ENCODE results near the gene SLC26A1.

Gene SLC26A1

DNA sequence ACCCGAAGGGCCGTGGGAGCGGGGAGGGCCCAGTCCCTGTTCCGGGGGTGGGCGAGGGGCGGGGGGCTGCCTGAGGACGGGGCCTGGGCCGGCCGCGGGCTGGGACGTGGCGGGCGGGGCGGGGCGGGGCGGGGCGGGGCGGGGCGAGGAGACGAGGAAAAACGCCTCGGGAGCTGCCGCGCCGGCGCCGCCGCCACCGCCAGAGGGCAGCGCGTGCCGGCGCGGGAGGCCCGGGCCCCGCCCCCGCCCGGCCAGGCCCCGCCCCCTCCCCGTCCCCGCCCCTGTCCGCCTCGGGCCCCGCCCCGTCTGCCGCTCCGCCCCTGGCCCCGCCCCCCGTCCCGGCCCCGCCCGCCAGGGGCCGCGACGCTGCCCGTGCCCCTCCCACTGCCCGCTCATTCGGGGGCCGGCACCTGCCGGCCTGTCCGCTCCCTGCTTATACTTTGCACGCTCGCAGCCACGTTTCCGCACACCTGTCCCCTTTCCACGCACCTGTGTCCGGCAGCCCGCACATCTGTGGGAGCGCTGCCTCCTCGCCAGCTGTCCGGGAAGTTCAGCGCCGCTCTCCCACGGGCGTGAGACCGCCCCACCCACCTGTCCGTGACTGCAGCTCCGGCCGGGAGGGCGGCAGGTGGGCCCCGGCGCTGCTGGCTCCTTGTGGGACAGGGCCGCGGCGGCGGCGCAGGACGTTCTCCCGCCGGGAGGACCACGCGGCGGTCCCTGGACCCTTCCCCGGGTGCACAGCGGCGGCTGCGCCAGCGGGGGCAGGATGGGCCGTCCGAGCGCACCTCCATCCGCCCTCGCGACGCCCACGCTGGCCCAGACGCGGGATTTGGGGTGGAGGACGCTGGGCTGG lies 16.6 kb upstream of the SLC26A1 start:
- TF ChIP-seq POLR2AphosphoS5 (IDR thresholded peaks at IDR 0.05; ENCODE audit: low read depth, low read length) (no peak), TAF1 (IDR thresholded peaks at IDR 0.05; ENCODE audit: borderline replicate concordance, low read depth, low read length) (no peak), POLR2A (IDR thresholded peaks at IDR 0.05; ENCODE audit: low read depth, low read length) (no peak)
- peak; percentile 69 for DNase-seq (ENCODE audit: insufficient read length)
- peak; percentile 80 for FAIRE-seq

DNA sequence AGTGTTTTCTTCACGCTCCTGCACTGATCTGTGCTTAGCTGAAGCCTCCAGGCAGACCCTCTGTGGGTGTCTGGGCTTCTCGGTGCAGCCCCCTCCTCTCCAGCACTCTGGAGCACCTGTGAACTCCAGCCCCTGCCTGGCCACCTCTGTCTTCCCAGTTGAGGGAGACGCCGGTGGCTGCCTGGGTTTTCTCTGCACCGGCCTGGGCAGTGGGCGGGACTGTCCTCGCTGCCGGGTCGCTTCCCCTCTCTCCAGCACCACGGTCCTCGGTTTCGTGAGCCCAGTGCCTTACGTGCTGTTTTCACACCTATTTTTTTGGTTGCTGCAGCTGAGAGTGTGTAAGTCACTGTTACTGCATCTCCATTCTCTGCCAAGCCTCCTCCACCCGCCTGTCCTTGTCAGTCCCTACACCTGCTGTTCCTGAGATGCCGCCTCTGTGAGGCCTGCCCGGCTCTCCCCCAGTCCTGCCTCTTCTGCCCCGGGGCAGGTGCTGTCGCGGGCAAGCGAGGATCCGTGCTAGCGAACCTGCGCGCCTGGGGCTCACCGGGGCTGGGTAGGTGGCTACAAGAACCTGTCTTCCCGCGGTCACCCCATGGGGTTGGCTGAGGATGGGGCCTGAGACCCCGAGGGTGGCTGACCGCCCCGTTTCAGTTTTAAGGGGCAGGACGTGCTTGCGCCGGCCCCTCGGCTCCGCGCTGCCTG lies 15.8 kb upstream of the SLC26A1 start:
- TF ChIP-seq TAF1 (IDR thresholded peaks at IDR 0.05; ENCODE audit: borderline replicate concordance, low read depth, low read length) = no peak
- no peak for TF ChIP-seq POLR2AphosphoS5 (IDR thresholded peaks at IDR 0.05; ENCODE audit: low read depth, low read length)
- TF ChIP-seq POLR2A (IDR thresholded peaks at IDR 0.05; ENCODE audit: low read depth, low read length) = no peak
- FAIRE-seq (no peak), DNase-seq (ENCODE audit: insufficient read length) (no peak)

DNA sequence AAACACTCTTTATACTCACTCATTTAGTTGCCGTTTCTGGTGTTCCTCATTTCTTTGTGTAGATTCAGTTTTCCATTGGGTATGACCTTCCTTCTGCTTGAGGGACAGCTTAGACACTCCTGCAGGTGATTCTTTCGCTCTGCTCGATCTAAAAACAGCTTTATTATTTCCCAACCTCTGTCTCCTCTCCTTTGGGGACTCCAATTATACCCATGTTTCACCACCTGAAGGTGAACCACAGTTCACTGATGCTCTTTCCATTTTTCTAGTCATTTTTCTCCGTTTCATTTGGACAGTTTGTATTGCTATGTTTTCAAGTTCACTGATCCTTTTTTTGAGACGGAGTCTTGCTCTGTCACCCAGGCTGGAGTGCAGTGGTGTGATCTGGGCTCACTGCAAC lies 13.7 kb upstream of the SLC26A1 start:
- FAIRE-seq (no peak), DNase-seq (ENCODE audit: insufficient read length) (no peak)
- TF ChIP-seq POLR2AphosphoS5 (IDR thresholded peaks at IDR 0.05; ENCODE audit: low read depth, low read length) (no peak), POLR2A (IDR thresholded peaks at IDR 0.05; ENCODE audit: low read depth, low read length) (no peak), TAF1 (IDR thresholded peaks at IDR 0.05; ENCODE audit: borderline replicate concordance, low read depth, low read length) (no peak)

DNA sequence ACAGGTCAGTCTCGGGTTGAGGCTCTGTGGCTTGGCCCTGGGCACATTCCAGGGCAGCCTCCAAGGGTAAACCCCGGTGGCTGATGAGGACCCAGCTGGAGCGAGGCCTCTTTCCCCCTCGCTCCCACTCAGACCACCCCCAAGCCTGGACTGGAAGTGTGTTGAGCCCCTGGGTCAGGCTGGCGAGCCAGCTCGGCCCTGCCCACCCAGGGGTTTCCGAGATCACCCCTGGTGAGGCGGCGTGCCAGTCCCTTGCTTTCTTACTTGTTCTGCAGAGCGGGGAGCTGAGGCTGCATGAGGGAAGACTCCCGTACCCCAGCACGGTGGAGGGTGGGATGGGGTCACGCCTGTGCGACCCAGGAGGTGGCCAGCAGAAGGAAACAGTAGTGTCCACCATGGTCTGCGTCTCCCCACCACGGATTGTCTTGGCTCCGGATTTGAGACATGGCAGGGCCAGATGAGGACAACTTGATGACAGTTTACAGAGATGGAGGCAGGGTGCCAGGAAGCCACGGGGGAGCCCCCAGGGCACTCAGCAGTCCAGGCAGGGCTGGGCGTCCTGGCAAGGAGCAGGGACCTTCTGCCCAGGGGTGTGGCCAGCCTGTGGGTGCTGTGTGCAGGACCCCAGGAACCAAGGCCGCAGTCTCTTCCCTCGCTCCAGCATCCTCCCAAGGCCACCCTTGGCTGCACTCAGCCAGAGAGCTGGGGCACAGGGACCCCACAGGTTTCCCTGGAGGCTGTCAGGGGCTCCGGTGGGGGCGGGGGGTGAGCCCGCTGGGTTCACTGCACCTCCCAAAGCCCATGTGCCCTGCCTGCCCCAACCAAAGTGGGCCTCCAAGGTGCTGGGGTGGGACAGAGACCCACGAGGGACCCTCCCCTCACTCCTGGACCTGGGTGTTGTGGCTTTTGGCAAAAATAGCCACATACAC lies 11.6 kb upstream of the SLC26A1 start:
- DNase-seq (ENCODE audit: insufficient read length) = no peak
- no peak for FAIRE-seq
- TF ChIP-seq TAF1 (IDR thresholded peaks at IDR 0.05; ENCODE audit: borderline replicate concordance, low read depth, low read length) = no peak
- no peak for TF ChIP-seq POLR2A (IDR thresholded peaks at IDR 0.05; ENCODE audit: low read depth, low read length)
- TF ChIP-seq POLR2AphosphoS5 (IDR thresholded peaks at IDR 0.05; ENCODE audit: low read depth, low read length) = no peak

DNA sequence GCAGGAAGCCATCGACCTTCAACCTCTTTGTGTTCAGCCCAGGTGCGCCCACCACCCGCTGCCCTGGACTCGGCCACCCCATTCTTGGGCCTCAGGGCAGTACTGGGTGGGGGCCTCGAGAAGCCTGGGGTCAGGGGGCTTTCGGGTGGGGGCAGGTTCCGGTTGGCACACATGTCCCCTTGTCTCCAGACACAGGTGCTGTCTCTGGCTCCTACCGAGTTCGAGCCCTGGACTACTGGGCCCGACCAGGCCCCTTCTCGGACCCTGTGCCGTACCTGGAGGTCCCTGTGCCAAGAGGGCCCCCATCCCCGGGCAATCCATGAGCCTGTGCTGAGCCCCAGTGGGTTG lies 10.8 kb upstream of the SLC26A1 start:
- DNase-seq (ENCODE audit: insufficient read length) = no peak
- TF ChIP-seq TAF1 (IDR thresholded peaks at IDR 0.05; ENCODE audit: borderline replicate concordance, low read depth, low read length) (no peak), POLR2A (IDR thresholded peaks at IDR 0.05; ENCODE audit: low read depth, low read length) (no peak), POLR2AphosphoS5 (IDR thresholded peaks at IDR 0.05; ENCODE audit: low read depth, low read length) (no peak)
- no peak for FAIRE-seq

DNA sequence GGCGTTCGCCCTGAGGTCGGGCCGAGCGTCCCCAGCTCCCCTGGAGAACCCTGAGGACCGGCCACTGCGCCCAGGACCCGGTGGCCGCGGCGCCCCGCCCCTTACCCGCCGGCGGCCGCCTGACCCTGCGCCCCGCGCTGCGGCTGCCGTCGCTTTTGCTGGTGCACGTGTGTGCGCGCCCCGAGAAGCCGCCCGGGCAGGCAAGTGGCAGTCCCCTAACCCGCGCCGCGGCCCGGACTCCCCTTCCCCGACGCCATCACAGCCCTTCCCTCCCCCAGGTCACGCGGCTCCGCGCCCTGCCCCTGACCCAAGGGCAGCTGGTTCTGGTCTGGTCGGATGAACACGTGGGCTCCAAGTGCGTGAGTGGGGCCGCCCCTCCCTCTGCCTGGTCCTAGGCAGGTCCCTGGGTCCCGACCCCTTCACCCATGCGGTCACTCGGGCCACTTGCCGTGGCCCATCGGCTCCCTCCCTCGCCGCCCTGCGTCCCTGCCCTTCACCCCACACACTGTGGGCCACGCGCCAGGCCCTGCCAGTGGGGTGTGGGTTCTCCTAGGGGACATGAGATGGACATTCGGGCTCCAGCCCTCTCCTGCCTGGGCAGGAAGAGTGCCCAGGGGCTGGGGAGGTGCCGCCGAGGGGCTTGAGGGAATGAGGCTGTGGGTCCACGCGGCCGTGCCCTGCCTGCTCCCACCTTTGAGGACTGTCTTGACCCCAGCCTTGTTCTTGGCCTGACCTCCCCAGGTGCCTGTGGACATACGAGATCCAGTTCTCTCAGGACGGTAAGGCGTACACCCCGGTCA lies 10.3 kb upstream of the SLC26A1 start:
- no peak for TF ChIP-seq TAF1 (IDR thresholded peaks at IDR 0.05; ENCODE audit: borderline replicate concordance, low read depth, low read length)
- no peak for TF ChIP-seq POLR2A (IDR thresholded peaks at IDR 0.05; ENCODE audit: low read depth, low read length)
- no peak for TF ChIP-seq POLR2AphosphoS5 (IDR thresholded peaks at IDR 0.05; ENCODE audit: low read depth, low read length)
- FAIRE-seq (no peak), DNase-seq (ENCODE audit: insufficient read length) (no peak)

DNA sequence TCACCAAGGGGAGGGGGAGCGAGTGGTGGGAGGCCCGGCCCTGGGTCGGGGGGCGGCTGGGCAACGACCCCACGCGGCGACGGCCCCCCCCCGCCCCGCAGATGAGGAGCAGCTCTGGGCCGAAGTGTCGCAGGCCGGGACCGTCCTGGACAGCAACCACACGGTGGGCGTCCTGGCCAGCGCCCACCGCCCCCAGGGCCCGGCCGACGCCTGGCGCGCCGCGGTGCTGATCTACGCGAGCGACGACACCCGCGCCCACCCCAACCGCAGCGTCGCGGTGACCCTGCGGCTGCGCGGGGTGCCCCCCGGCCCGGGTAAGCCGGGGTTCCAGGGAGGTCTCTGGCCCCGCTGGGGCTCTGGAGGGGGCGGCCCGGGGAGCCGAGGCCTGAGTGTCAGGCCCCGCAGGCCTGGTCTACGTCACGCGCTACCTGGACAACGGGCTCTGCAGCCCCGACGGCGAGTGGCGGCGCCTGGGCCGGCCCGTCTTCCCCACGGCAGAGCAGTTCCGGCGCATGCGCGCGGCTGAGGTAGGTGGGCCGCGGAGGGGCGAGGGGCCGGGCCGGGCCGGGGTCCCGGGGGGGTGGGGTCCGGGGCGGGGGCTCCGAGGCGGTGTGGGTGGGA lies 9.5 kb upstream of the SLC26A1 start:
- DNase-seq (ENCODE audit: insufficient read length) = no peak
- FAIRE-seq = no peak
- TF ChIP-seq TAF1 (IDR thresholded peaks at IDR 0.05; ENCODE audit: borderline replicate concordance, low read depth, low read length) = no peak
- TF ChIP-seq POLR2A (IDR thresholded peaks at IDR 0.05; ENCODE audit: low read depth, low read length) = no peak
- TF ChIP-seq POLR2AphosphoS5 (IDR thresholded peaks at IDR 0.05; ENCODE audit: low read depth, low read length) = no peak

DNA sequence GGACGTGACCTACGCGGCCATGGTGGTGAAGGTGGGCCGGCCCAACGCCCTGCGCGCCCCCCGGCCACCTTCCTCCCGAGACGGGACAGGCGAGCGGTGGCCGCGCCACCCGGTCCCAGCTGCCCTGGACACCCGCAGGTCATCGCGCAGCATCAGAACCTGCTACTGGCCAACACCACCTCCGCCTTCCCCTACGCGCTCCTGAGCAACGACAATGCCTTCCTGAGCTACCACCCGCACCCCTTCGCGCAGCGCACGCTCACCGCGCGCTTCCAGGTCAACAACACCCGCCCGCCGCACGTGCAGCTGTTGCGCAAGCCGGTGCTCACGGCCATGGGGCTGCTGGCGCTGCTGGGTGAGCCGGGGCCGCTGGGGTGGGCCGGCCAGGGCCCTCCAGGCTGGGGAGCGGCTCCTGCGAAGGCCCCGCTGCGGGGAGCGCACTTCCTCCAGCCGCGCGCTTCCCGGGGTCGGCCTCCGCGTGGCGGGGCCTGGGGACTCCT lies 9.0 kb upstream of the SLC26A1 start:
- DNase-seq (ENCODE audit: insufficient read length) = no peak
- no peak for FAIRE-seq
- TF ChIP-seq POLR2AphosphoS5 (IDR thresholded peaks at IDR 0.05; ENCODE audit: low read depth, low read length) (no peak), TAF1 (IDR thresholded peaks at IDR 0.05; ENCODE audit: borderline replicate concordance, low read depth, low read length) (no peak), POLR2A (IDR thresholded peaks at IDR 0.05; ENCODE audit: low read depth, low read length) (no peak)

DNA sequence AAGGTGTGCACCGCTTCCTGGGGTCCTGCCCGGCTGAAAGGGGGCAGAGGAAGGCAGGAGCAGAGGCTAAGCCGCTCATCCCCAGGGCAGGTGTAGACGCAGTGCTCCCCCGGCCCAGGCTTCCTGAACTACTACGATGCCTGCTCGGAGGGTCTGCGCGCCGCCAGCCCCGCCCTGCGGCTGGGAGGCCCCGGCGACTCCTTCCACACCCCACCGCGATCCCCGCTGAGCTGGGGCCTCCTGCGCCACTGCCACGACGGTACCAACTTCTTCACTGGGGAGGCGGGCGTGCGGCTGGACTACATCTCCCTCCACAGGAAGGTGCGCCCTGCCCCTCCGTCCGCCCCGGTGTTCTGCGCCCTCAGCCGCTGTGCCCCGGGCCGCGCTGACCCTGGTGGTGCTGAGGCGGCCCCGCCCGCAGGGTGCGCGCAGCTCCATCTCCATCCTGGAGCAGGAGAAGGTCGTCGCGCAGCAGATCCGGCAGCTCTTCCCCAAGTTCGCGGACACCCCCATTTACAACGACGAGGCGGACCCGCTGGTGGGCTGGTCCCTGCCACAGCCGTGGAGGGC lies 8.4 kb upstream of the SLC26A1 start:
- FAIRE-seq = no peak
- no peak for DNase-seq (ENCODE audit: insufficient read length)
- TF ChIP-seq POLR2AphosphoS5 (IDR thresholded peaks at IDR 0.05; ENCODE audit: low read depth, low read length) = no peak
- no peak for TF ChIP-seq TAF1 (IDR thresholded peaks at IDR 0.05; ENCODE audit: borderline replicate concordance, low read depth, low read length)
- TF ChIP-seq POLR2A (IDR thresholded peaks at IDR 0.05; ENCODE audit: low read depth, low read length) = no peak
